Activated CD8-positive, alpha-beta memory T cell treated with anti-CD3 and anti-CD28 coated beads, Interleukin-2, amount 50 U/mL, for 24 hours (primary cell): Measurements from ENCODE around the gene FERMT3.
"Not testable (repeated sequence)": the region's sequence is repeated elsewhere in the genome, so short reads cannot be mapped to it uniquely, and the experiment has no call there.

Experiments used
- DNase-seq: peaks from one replicate; pipeline ENCODE4 v3.0.0-alpha.2; 2020; ENCODE audit errors: extremely low read depth

Gene FERMT3

GRCh38 chr11:64206457-64207255, at the start of gene FERMT3:
Gene FERMT3, plus strand, starts transcription at chr11:64206721. Its CDS starts 644 bp downstream, at chr11:64207365.
- no peak for DNase-seq

DNA sequence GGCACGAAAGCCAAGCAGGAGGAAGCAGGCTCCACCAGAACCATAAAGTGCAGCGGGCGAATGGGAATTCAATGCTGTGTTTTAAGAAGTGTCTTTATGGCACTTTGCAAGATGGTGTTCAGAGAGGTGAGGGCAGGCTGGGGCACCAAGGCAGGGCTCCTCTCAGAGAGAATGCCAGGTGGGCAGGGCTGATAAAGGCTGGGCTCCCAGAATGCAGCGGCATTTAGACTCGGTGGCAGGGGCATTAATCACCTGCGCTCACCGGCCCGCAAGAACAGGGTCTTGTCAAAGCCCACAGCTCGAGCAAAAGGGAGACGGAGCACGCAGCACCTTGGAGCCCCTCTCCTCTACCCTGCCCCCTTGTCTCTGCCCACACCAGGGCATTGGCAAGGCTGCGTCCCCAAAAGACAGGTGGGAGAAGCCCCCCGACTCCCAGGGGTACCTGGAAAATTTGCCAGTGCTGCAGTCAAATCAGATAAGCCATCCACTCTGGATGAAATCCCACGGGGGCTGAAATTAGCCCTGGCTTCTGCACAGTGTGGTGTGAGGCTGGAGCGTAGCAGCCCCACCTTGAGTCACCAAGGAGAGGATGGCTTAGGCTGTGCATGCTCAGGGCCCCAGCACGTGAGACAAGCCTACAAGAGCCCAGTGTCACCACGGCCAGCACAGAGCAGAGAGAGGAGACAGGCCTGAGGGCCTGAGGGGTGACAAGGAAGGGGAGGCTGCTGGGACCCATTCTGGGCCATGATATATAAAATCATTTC, 48.7 kb upstream of the FERMT3 start:
- DNase-seq = no peak

- no peak for DNase-seq
Observed at GRCh38 chr11:64161037-64161436, 45.5 kb upstream of the FERMT3 start.

- not testable (repeated sequence) for DNase-seq
Observed at GRCh38 chr11:64162769-64163168, 43.8 kb upstream of the FERMT3 start.

GRCh38 chr11:64163951-64164350, 42.6 kb upstream of the FERMT3 start:
- no peak for DNase-seq

DNA sequence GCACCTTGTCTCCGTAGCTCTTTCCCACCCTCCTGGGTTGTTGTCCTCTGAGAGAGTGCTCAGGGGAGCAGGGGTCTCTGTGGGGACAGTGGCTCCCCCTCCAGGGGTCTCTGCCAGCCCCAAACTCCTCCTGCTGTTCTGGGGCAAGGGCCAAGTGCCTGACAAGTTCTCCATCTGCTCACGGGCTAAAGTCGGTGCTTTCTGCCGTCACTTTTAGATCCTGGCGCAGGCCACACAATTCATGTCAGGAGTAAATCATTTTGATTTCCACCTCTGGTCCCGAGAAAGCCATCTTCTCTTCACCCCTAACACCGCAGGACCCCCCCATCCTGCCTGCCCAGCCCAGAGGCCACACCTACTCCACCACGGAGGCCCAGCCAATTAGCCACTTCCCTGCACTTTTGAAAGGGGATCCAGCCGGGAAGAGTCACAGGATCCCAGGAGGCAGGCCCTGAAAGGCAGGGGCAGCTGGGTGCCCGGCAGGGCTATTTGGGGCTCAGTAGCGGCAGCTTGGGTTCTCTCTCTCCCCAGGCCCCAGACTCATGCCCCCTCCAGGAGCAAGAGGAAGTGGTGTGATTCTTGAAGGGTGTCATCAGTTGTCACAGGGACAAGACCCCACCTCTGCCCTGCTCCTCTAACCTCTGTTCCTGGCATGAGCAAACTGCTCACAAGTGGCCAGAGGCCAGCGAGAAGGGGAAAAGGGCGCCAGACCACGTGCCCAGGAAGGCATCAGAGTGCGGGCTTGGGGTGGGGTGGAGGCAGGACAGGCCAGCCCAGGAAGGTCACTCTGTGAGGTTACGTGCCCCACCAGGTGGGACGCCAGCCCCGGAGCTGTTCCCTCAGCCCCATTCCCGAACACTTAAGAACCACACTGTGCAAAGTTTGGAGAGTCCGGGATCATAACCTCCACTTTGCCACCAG, 41.9 kb upstream of the FERMT3 start:
- DNase-seq = no peak

DNA sequence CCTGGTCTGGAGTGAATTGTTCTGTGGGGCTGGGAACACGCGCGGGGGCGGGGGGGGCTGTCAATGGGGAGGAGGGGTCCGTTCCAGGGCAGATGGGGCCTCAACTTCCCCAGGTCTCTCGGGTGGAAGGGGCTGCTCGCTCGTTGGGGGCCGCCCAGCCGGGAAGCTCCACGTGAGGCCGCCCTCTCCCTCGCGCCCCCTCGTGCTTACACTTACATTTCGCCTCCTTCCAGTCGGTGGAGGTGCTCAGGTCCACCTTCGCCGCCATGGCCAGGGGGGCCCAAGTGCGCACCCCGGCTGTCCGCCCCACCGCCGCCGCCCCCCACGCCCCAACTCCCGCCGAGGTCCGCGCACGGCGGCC, 41.1 kb upstream of the FERMT3 start:
- no peak for DNase-seq

DNA sequence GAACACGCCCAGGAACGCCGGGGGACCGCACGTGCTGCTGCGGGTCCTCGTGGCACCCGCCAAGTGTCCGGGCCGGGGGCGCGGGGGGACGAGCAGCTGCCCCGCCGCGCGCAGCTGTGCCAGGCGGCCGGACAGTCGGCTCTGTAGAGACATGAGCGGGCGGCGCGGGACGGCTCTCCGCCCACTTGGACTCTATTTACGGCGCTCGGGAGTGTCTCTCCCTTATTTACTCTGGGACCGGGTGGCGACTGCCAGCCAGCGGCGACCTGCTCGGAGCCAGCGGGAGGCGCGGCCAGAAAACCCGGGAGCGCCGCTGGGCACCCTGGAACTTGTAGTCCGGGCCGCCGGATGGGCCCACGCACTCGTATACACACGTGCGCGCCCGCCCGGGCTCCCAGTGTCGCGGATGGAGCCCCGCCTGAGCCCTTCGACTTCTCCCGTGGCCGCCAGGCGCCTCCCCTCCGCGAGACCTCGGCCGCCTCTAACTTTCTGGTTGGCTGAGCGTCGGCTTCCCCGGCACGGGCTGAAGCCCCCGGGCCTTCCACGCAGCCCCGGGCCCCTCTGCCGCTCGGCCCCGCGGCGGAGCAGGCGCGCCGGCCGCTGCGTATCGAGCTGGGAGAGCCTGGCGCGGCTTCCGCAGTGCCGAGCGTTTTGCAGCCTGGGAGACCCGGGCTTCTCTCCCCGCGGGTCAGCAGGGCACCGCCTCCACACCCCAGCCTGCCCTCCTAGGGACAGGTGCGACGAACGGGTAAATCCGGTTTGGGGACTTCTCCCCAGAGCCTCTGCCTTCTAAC, 40.5 kb upstream of the FERMT3 start, which contains the start of gene MACROD1:
Gene MACROD1 (minus strand): TSS at position 272 of the 794 bp plus-strand sequence. CDS start 119 bp downstream, at position 153.
- DNase-seq = no peak

DNA sequence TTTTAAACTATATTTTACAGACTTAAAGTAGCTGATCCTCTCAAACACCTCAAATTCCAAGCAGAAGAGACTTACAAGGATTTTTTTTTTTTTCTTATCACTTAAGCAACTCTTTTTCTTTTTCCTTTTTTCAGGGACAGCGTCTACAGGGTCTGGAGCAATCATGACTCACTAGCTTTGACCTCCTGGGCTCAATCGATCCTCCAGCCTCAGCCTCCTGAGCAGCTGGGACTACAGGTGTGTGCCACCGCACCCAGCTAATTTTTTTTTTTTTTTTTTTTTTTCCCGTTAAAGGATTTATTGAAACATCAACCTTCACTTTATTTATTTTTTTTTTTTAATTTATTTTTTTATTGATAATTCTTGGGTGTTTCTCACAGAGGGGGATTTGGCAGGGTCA, 36.1 kb upstream of the FERMT3 start:
- no peak for DNase-seq

DNA sequence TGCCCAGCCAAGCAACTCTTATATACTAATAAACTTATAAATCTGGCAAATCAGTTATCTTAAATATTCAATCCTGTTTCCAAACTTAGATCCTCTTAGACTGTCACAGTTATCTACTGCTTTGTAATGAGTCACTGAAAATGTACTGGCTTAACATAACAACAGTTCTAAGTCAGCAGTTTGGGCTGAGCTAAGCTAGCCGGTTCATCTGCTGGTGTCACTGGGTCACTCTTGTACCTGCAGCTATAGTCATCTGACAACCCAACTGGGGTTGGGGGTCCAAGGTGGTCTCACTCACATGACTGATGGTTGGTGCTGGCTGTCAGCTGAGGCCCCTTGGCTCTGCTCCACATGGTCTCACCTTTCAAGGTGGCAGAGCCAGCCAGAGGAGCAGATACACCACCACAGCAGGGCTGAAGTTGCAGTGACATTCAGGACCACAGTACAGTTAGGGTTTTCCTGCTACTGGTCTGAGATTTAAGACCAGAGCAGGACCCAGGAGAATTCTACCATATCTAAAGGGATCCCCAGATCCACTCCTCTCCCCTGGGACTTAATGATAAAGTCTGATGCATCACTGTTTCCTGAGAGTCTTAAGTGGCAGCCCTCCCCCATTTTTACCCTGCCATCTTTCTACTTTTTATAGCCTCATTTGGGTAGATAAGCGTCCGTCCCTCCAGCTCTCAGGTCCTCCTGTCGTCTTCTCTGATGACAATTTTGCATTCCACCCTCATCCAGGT, 32.7 kb upstream of the FERMT3 start:
- no peak for DNase-seq

GRCh38 chr11:64176751-64177150, 29.8 kb upstream of the FERMT3 start:
- no peak for DNase-seq

DNA sequence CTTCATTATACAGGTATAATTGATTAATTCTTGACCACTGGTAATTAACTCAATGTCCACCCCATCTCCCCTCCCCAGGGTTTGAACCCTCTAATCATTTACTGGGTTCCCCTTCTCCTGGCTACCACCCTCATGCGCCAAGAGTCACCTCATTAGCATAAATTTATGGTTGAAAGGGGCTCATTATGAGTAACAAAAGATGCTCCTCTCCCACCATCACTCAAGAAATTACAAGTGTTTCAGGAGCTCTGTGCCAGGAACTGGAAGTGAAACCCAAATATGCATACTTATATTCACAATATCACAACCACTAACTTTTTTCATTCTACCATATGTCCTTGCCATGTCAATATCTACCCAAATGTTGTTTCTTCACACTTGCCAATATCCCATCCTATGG, 28.3 kb upstream of the FERMT3 start:
- no peak for DNase-seq

DNA sequence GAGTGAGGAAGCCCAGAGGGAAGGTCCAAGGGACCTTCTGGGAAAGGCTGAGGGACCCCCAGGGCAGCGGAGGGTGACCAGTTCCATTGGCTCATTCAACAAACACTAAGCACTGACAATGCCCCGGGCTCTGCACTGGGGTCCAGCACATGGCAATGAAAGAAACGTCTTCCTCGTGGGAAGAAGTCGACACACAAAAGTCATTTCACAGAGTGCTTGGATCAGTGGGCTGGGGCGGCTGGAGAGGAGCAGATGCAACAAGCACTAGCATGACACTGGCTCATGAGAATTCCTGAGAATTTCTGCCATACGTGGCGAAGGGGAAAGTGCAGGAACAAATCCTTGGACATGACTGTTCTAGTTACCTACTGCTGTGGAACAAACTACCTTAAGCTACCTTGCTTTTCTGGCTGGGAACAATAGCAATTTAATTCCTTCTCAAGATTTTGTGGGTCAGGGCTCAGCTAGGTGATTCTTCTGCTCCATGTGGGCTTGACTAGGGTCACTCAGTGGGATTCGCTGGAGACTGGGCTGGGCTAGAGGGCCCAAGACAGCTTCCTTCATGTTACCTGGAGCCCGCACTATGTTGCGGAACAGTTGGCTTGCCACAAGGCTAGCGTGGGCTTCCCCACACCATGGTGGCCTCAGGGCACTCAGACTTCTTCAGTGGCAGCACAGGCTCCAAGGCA, 27.4 kb upstream of the FERMT3 start:
- DNase-seq = no peak

DNA sequence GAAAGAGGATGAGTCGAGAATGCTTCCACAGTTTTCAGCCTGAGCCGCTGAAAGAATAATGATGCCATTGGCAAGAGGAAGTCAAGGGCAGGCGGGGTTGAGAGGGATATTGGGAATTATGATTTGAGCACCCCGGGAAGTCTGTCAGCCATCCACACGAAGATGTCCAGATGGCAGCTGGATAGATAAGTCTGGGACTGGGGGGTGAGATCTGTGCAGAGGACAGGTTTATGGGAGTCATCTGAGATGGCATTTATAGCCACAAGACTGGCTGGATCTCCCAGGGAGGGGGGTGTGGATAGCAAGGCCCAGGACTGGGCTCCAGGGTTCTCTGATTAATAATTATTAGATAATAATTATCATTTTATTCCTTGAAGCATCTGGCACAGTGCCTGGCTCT, 25.6 kb upstream of the FERMT3 start:
- no peak for DNase-seq

DNA sequence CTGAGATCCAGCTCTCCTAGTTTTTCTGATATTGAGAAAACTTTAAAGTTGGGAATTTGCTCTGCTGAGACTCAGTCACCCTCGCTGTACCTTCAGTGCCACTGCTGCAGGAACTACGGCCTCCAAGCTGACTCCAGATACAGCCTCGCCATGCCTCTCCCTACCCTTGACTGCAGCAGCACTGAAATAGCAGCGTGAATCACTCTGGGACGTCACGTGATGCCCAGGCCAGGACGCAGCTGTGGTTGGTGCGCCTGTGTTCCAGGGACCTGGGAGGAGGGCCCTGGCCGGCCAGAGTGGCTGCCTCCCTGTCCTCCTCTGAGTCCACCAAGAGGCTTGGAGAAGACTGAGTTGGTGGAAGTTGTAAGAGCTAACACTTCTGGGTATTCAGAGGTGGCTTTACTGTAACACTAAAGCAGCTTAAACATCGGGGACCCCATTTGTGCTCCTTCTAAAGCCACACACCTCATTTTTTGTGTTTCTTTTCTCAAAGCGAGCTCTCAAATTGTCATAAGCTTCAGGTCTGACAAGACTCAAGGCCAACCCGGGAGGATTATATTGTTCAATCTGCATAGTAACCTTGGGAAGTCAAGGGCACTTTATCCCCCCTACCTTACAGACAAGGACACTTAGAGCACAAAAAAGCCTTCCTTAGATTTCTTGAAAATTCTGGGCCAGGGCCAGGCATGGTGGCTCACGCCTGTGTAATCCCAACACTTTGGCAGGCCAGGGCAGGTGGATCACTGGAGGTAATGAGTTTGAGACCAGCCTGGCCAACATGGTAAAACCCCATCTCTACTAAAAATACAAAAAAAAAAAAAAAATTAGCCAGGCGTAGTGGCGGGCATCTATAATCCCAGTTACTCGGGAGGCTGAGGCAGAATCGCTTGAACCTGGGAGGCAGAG, 24.8 kb upstream of the FERMT3 start:
- no peak for DNase-seq

GRCh38 chr11:64183890-64184289, 22.6 kb upstream of the FERMT3 start:
- DNase-seq = no peak

- no peak for DNase-seq
Observed at GRCh38 chr11:64185175-64185692, 21.3 kb upstream of the FERMT3 start.

GRCh38 chr11:64185693-64186491, 20.6 kb upstream of the FERMT3 start, which contains the start of gene STIP1:
Gene STIP1, plus strand, starts transcription at chr11:64186171. Its CDS starts 91 bp downstream, at chr11:64186262.
- DNase-seq = peak; percentile 97
